ENCODE results near the gene TSHZ1. TPM values are rescaled to one million over a fixed set of nuclear protein-coding genes. Genes with fewer than 3 reads are reported as not detected.
A peak's percentile ranks its signal among the peaks of the same experiment; 100 is the strongest.

The TSHZ1 gene
- total and polyA plus RNA-seq, 2 experiments from 2014 or later: 2.2 to 4.4 TPM

DNA sequence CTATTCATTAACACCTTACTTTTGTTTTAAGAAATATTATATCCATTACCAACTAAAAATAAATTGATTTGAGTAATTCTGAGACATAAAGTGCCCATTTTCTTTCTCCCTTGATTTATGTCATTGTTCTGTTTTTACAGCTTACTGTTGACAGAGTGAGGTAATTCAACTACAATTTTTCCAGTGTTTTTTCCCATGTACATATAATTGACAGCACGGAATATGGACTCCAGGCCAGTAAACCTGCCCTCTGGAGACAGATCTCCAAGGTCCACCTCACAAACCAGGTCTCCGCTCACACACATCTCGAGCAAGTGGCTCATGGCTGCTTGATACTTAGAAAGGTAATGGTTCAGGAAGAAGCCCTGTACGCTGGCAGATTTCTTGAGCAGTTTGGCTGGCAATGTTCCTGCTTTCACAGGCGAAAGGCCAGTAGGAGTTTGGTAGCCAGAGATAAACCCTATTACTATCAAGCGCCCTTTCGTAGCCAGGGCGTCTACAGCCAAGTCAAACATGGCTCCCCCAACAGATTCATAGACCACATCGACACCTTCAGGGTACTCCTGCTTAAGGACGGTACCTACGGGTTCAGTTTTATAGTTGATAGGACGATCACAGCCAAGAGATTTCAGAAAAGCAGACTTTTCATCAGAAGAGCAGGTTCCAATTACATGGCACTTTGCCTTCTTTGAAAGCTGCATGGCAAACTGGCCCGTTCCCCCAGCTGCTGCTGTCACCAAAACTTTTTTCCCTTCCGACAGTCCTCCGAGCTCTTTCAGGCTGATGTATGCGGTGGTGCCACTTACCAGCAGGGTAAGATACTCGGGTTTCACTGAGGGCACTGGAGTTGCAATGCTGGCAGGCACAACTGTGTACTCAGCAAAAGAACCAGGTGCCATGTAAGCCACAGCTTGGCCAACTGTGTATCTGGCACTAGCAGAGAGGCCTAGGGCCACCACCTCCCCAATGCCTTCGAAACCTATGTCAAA is 9.0 kb upstream of the TSHZ1 start:
- H3K9me2 ChIP-seq (ENCODE audit: insufficient read depth): no peaks in the 10 kb centered on the region
- DNase-seq: no peak
- no peak overlapping the region for H2AFZ ChIP-seq
- TF ChIP-seq EZH2phosphoT487 (IDR thresholded peaks at IDR 0.05; ENCODE audit: insufficient read depth, low read depth): no peak
- no peak for TF ChIP-seq EZH2 (IDR thresholded peaks at IDR 0.05; ENCODE audit: insufficient read depth, poor library complexity, severe bottlenecking)
- peaks cover 5% of the 10 kb centered on the region; the same call in 1 of the 2 replicates for H3K36me3 ChIP-seq (ENCODE audit: low read depth)
- no peaks in the 10 kb centered on the region for H3K27me3 ChIP-seq (replicated peaks; ENCODE audit: insufficient read depth)
- no peak overlapping the region for H3K27ac ChIP-seq
- in situ Hi-C loops (cut with MboI): loop anchor here (25.0 kb wide), 1 partner anchor 539 kb away; no protein-coding TSS in a partner anchor
- 91 to 93% methylated on average over 18 of the region's 18 CpGs for WGBS, 2 experiments (ENCODE audit: low coverage in 1 of 2, low lambda C conversion rate in 2 of 2, missing lambda C conversion rate in 2 of 2)
- H3K4me3 ChIP-seq: no peak overlapping the region
- no peaks in the 10 kb centered on the region for H4K20me1 ChIP-seq (ENCODE audit: insufficient read depth)
- H3K4me2 ChIP-seq (ENCODE audit: unreplicated experiment): no peak overlapping the region
- H3K9me3 ChIP-seq (ENCODE audit: low read depth): no peaks in the 10 kb centered on the region
- H3K4me1 ChIP-seq (ENCODE audit: insufficient read depth): peaks cover 27% of the 10 kb centered on the region
- peaks cover 92% of the 10 kb centered on the region for H3K79me2 ChIP-seq (ENCODE audit: insufficient read depth)
- H3K9ac ChIP-seq: no peak overlapping the region
- peaks cover 13% of the 10 kb centered on the region; the same call in 1 of the 2 replicates for H3F3A ChIP-seq (ENCODE audit: insufficient read depth)

DNA sequence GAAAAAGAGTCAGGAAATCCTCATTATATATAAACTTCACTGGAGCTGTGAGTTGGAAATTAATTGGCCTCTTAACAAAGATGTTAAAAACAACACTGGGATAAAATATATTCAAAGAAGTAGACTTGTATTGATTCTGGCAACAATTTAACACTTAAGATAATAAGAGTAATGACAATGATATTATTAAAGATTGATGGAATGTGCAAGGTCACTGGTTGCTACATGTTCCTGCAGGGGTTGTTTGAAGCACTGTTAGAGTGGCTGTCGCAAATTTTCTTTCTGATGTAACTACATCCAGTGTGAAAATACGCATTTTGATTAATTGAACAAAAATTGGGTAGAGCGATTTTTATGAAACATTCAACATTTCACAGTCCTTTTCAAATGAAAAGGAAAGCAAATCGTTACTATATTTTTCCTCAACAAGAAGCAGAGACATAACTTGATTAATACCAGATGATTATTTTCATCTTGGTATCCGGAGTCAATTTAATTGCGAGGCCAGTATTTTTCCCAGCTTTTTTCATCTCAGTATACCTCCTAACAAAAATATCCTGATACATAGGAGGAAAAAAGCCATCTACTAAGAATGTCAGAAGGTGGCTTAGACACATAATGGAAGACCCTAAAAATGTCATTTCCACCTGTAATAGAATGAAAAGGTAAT is 7.8 kb upstream of the TSHZ1 start:
- H3K27ac ChIP-seq: no peak overlapping the region
- no peaks in the 10 kb centered on the region for H3K9me3 ChIP-seq (ENCODE audit: low read depth)
- no peak for DNase-seq
- peak overlapping the region; percentile 73 for H3K4me2 ChIP-seq (ENCODE audit: unreplicated experiment)
- no peaks in the 10 kb centered on the region for H3K9me2 ChIP-seq (ENCODE audit: insufficient read depth)
- H3F3A ChIP-seq (ENCODE audit: insufficient read depth): peaks cover 22% of the 10 kb centered on the region; the same call in 1 of the 2 replicates
- H4K20me1 ChIP-seq (ENCODE audit: insufficient read depth): no peaks in the 10 kb centered on the region
- peaks cover 95% of the 10 kb centered on the region for H3K79me2 ChIP-seq (ENCODE audit: insufficient read depth)
- H3K36me3 ChIP-seq (ENCODE audit: low read depth): peaks cover 5% of the 10 kb centered on the region; the same call in 1 of the 2 replicates
- peaks cover 36% of the 10 kb centered on the region for H3K4me1 ChIP-seq (ENCODE audit: insufficient read depth)
- TF ChIP-seq EZH2phosphoT487 (IDR thresholded peaks at IDR 0.05; ENCODE audit: insufficient read depth, low read depth) (no peak), EZH2 (IDR thresholded peaks at IDR 0.05; ENCODE audit: insufficient read depth, poor library complexity, severe bottlenecking) (no peak)
- peak overlapping the region; percentile 52; the same call in 1 of the 2 replicates for H2AFZ ChIP-seq
- in situ Hi-C loops (cut with MboI): loop anchor here (25.0 kb wide), 1 partner anchor 541 kb away; no protein-coding TSS in a partner anchor
- H3K4me3 ChIP-seq: peak overlapping the region; percentile 54
- no peaks in the 10 kb centered on the region for H3K27me3 ChIP-seq (replicated peaks; ENCODE audit: insufficient read depth)
- H3K9ac ChIP-seq: peak overlapping the region; percentile 52
- WGBS, 2 experiments (ENCODE audit: low coverage in 1 of 2, low lambda C conversion rate in 2 of 2, missing lambda C conversion rate in 2 of 2): 25 to 27% methylated on average over 6 of the region's 6 CpGs

DNA sequence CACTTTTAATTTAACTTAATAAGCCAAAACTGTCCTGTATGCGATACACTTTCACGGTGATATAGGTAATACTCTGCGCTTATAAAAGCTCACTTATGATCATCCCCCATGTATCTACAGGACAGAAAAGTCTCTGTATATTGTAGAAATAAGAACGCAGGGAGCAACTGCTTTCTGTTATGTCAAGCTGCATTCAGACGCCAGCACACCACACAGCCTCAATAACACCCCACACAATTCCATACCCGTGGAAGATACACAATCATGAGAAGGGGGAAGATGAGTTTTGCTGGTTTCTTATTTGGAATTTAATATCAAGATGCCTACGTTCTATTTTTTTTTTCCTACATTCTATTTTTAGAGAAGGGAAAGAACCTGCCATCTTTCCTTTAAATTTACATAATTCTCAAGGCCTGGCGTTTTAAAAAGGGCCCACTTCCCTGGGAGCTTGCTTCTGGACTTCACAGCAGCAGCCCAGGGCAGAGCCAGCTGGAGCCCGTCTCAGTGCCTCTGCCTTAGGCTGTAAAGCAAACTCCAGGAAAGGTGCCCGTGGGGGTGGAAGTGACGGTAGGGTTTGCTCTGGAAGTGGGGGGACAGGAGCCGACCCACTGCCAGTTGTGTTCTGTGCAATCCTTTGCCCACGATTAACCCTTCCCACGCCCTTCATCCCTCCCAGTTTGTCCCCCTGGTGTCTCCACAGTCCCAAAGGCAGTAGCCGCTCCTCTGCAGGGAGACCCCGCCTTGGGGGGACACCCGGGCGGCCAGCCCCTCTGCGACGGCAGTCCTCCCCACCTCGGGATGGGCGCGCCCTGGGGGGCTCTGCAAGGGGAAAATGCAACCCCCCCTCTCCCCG is 7.0 kb upstream of the TSHZ1 start:
- Histone ChIP-seq H3F3A (ENCODE audit: insufficient read depth) (peaks cover 22% of the 10 kb centered on the region; the same call in 1 of the 2 replicates), H3K9ac (peak overlapping the region; percentile 52), H3K79me2 (ENCODE audit: insufficient read depth) (peaks cover 92% of the 10 kb centered on the region), H3K4me3 (peak overlapping the region; percentile 54), H3K9me3 (ENCODE audit: low read depth) (no peaks in the 10 kb centered on the region), H3K4me2 (ENCODE audit: unreplicated experiment) (peak overlapping the region; percentile 73), H3K27ac (0 out of 2 replicates have a peak overlapping the region, but pooled peaks have one; percentile 4), H3K36me3 (ENCODE audit: low read depth) (peaks cover 5% of the 10 kb centered on the region; the same call in 1 of the 2 replicates), H4K20me1 (ENCODE audit: insufficient read depth) (no peaks in the 10 kb centered on the region), H2AFZ (peak overlapping the region; percentile 52), H3K4me1 (ENCODE audit: insufficient read depth) (peaks cover 30% of the 10 kb centered on the region), H3K27me3 (replicated peaks; ENCODE audit: insufficient read depth) (no peaks in the 10 kb centered on the region), H3K9me2 (ENCODE audit: insufficient read depth) (no peaks in the 10 kb centered on the region)
- peak; percentile 66 for DNase-seq
- in situ Hi-C loops (cut with MboI): loop anchor here (25.0 kb wide), 1 partner anchor 541 kb away; no protein-coding TSS in a partner anchor
- TF ChIP-seq EZH2 (IDR thresholded peaks at IDR 0.05; ENCODE audit: insufficient read depth, poor library complexity, severe bottlenecking): no peak
- no peak for TF ChIP-seq EZH2phosphoT487 (IDR thresholded peaks at IDR 0.05; ENCODE audit: insufficient read depth, low read depth)
- WGBS, 2 experiments (ENCODE audit: low coverage in 1 of 2, low lambda C conversion rate in 2 of 2, missing lambda C conversion rate in 2 of 2): 26% methylated on average over 24 of the region's 24 CpGs
